SK-N-MC (cell line): ENCODE results near the gene GINS2.

Experiments
- EZH2 ChIP-seq: fragments of 200-600 bp; sonication (generic); IDR thresholded peaks from one replicate; pipeline ENCODE4 v1.6.1; 2017; ENCODE audit warnings: antibody characterized with exemption
- FOXP2 ChIP-seq: optimal IDR thresholded peaks from 2 replicates; pipeline ENCODE3; 2011; ENCODE audit warnings: mild to moderate bottlenecking, moderate library complexity; ENCODE audit not compliant: insufficient read depth; ENCODE audit errors: extremely low read length, control extremely low read depth
- POLR2AphosphoS5 ChIP-seq: IDR thresholded peaks from 2 replicates; pipeline ENCODE4 v1.6.1; 2012; ENCODE audit warnings: mild to moderate bottlenecking, low read depth, low read length, borderline replicate concordance

DNA sequence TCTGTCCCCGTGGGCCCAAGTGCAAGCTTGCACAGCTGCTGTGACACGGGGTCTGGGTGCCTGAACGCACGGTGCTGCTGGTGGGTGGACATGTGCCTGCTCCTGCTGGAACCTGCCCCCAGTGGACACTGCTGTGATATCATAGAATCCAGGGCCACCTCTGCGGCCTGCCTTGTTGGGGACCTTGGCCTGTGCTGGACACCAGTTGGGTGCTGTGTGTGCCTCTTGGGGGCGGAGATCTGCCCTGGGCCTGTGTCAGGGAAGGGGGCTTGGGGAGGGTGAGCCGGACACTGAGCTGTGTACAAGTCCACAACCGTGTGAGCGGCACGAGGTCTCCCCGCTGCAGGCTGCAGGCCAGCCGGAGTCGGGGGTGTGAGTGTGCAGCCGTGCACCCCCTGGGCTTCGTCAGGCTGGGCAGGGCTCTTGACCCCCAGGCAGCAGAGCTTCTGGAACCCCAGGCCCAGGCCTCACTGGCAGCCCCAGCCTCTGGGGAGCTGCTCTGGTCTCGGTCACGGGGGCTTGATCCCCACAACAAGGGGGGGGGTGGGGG is 42.3 kb downstream of the GINS2 start:
- TF ChIP-seq EZH2 (no peak), POLR2AphosphoS5 (no peak), FOXP2 (no peak)
